Mucosa of stomach (tissue), 1 donor: ENCODE measurements around the gene KLK2.

ENCODE experiments used
- H3K27me3 ChIP-seq: one replicate; pipeline ENCODE4 v1.7.0; 2013; ENCODE audit warnings: mild to moderate bottlenecking, low read length; ENCODE audit not compliant: control insufficient read depth, insufficient read depth
- H3K36me3 ChIP-seq: one replicate; pipeline ENCODE4 v1.7.0; 2013; ENCODE audit warnings: low read length; ENCODE audit not compliant: control insufficient read depth, insufficient read depth
- H3K4me1 ChIP-seq: one replicate; pipeline ENCODE4 v1.7.0; 2013; ENCODE audit warnings: mild to moderate bottlenecking, low read length; ENCODE audit not compliant: control insufficient read depth, insufficient read depth
- H3K4me3 ChIP-seq: one replicate; pipeline ENCODE4 v1.7.0; 2013; ENCODE audit warnings: low read length
- H3K9ac ChIP-seq: one replicate; pipeline ENCODE4 v1.7.0; 2013; ENCODE audit warnings: mild to moderate bottlenecking, low read length, moderate library complexity
- H3K9me3 ChIP-seq: one replicate; pipeline ENCODE4 v1.7.0; 2013; ENCODE audit warnings: mild to moderate bottlenecking, low read length, moderate library complexity; ENCODE audit not compliant: control insufficient read depth
- donor health status: Pancreatic carcinoma.

Gene KLK2

GRCh38 chr19:50857366-50857765, 15.9 kb upstream of the KLK2 start:
- no peak overlapping the region for H3K9ac ChIP-seq
- H3K27me3 ChIP-seq: peaks cover 8% of the 10 kb centered on the region
- H3K36me3 ChIP-seq: no peaks in the 10 kb centered on the region
- H3K9me3 ChIP-seq: no peaks in the 10 kb centered on the region
- no peaks in the 10 kb centered on the region for H3K4me1 ChIP-seq
- no peak overlapping the region for H3K4me3 ChIP-seq

- Histone ChIP-seq H3K4me1 (no peaks in the 10 kb centered on the region), H3K4me3 (no peak overlapping the region), H3K9ac (no peak overlapping the region), H3K36me3 (no peaks in the 10 kb centered on the region), H3K9me3 (no peaks in the 10 kb centered on the region), H3K27me3 (peaks cover 8% of the 10 kb centered on the region)
Measured at GRCh38 chr19:50858886-50859285, 14.4 kb upstream of the KLK2 start.

- Histone ChIP-seq H3K27me3 (peaks cover 8% of the 10 kb centered on the region), H3K36me3 (no peaks in the 10 kb centered on the region), H3K4me1 (no peaks in the 10 kb centered on the region), H3K9ac (no peak overlapping the region), H3K4me3 (no peak overlapping the region), H3K9me3 (no peaks in the 10 kb centered on the region)
Measured at GRCh38 chr19:50859849-50860248, 13.4 kb upstream of the KLK2 start.

GRCh38 chr19:50861010-50861409, 12.2 kb upstream of the KLK2 start:
- Histone ChIP-seq H3K4me1 (no peaks in the 10 kb centered on the region), H3K27me3 (peaks cover 8% of the 10 kb centered on the region), H3K9me3 (no peaks in the 10 kb centered on the region), H3K9ac (no peak overlapping the region), H3K4me3 (no peak overlapping the region), H3K36me3 (no peaks in the 10 kb centered on the region)

GRCh38 chr19:50861496-50862286, 11.5 kb upstream of the KLK2 start:
- no peaks in the 10 kb centered on the region for H3K9me3 ChIP-seq
- H3K36me3 ChIP-seq: no peaks in the 10 kb centered on the region
- H3K9ac ChIP-seq: no peak overlapping the region
- H3K4me1 ChIP-seq: no peaks in the 10 kb centered on the region
- peaks cover 8% of the 10 kb centered on the region for H3K27me3 ChIP-seq
- H3K4me3 ChIP-seq: no peak overlapping the region

- Histone ChIP-seq H3K27me3 (peaks cover 5% of the 10 kb centered on the region), H3K4me1 (no peaks in the 10 kb centered on the region)
Measured at GRCh38 chr19:50869479-50869878, 3.8 kb upstream of the KLK2 start.

GRCh38 chr19:50870417-50871089, 2.7 kb upstream of the KLK2 start:
- H3K4me1 ChIP-seq: no peaks in the 10 kb centered on the region
- peaks cover 9% of the 10 kb centered on the region for H3K27me3 ChIP-seq
- no peaks in the 10 kb centered on the region for H3K36me3 ChIP-seq
- H3K9me3 ChIP-seq: no peaks in the 10 kb centered on the region
- no peak overlapping the region for H3K9ac ChIP-seq
- no peak overlapping the region for H3K4me3 ChIP-seq

More at GRCh38 chr19:50869479-50869878, 3.8 kb upstream of the KLK2 start:
- Histone ChIP-seq H3K4me3 (no peak overlapping the region), H3K36me3 (no peaks in the 10 kb centered on the region), H3K9me3 (no peaks in the 10 kb centered on the region), H3K9ac (no peak overlapping the region)

- Histone ChIP-seq H3K4me3 (no peak overlapping the region), H3K4me1 (no peaks in the 10 kb centered on the region), H3K36me3 (no peaks in the 10 kb centered on the region), H3K27me3 (peaks cover 15% of the 10 kb centered on the region), H3K9me3 (no peaks in the 10 kb centered on the region), H3K9ac (no peak overlapping the region)
Measured at GRCh38 chr19:50874211-50874610, 972 bp downstream of the KLK2 start.

- no peak overlapping the region for H3K4me3 ChIP-seq
- H3K9ac ChIP-seq: no peak overlapping the region
- H3K27me3 ChIP-seq: peaks cover 10% of the 10 kb centered on the region
- no peaks in the 10 kb centered on the region for H3K36me3 ChIP-seq
- no peaks in the 10 kb centered on the region for H3K4me1 ChIP-seq
- H3K9me3 ChIP-seq: no peaks in the 10 kb centered on the region
Measured at GRCh38 chr19:50875795-50876422, 2.7 kb downstream of the KLK2 start.

GRCh38 chr19:50876456-50876855, 3.2 kb downstream of the KLK2 start:
- Histone ChIP-seq H3K4me1 (no peaks in the 10 kb centered on the region), H3K27me3 (peaks cover 10% of the 10 kb centered on the region), H3K9ac (no peak overlapping the region), H3K4me3 (no peak overlapping the region), H3K9me3 (no peaks in the 10 kb centered on the region), H3K36me3 (no peaks in the 10 kb centered on the region)

- Histone ChIP-seq H3K9ac (no peak overlapping the region), H3K9me3 (no peaks in the 10 kb centered on the region), H3K4me3 (no peak overlapping the region)
Measured at GRCh38 chr19:50877338-50877737, 4.1 kb downstream of the KLK2 start.

GRCh38 chr19:50878851-50879250, 5.6 kb downstream of the KLK2 start:
- Histone ChIP-seq H3K4me3 (no peak overlapping the region), H3K9me3 (no peaks in the 10 kb centered on the region), H3K36me3 (no peaks in the 10 kb centered on the region), H3K9ac (no peak overlapping the region), H3K27me3 (peaks cover 12% of the 10 kb centered on the region), H3K4me1 (no peaks in the 10 kb centered on the region)

More at GRCh38 chr19:50877338-50877737, 4.1 kb downstream of the KLK2 start:
- H3K4me1 ChIP-seq: no peaks in the 10 kb centered on the region
- no peaks in the 10 kb centered on the region for H3K36me3 ChIP-seq
- peaks cover 10% of the 10 kb centered on the region for H3K27me3 ChIP-seq
